SK-N-SH (cell line): Measurements from ENCODE around the gene RFPL4AL1. TPM values are rescaled to one million over a fixed set of nuclear protein-coding genes. Genes with fewer than 3 reads are reported as not detected.

Experiments
- CTCF ChIA-PET: fragments of 300-600, 350-600 bp; formaldehyde crosslinking; extraction: SDS; loops from one replicate; lab custom pipeline; 2021; lab: Yijun Ruan, JAX
- POLR2A ChIA-PET: fragments of 350-600 bp; sonication (Branson Sonifier 250); formaldehyde crosslinking; extraction: SDS; loops from one replicate; lab custom pipeline; 2020; ENCODE audit warnings: antibody characterized with exemption, inconsistent platforms; lab: Yijun Ruan, JAX
- DNase-seq: peaks from one replicate; pipeline ENCODE4 v3.0.0; 2012
- H2AFZ ChIP-seq: fragments of 200-600 bp; sonication (generic); 2 replicates; pipeline ENCODE4 v1.8.1; 2016; ENCODE audit warnings: antibody characterized with exemption, mild to moderate bottlenecking, low read depth
- H3F3A ChIP-seq: fragments of 200-600 bp; sonication (generic); replicated peaks from 2 replicates; pipeline ENCODE3; 2016; ENCODE audit warnings: antibody characterized with exemption, mild to moderate bottlenecking; ENCODE audit not compliant: insufficient read depth
- H3K27ac ChIP-seq, 2 experiments: fragments of 200-500 bp in 1 of 2; fragments of 200-600 bp in 1 of 2; sonication (Bioruptor generic) in 1 of 2; sonication (generic), shearing (Covaris generic) in 1 of 2; 2 replicates each; pipeline versions ENCODE4 v1.5.1 to v1.6.1; 2014 to 2016; ENCODE audit warnings: low read depth in 2 of 2, inconsistent platforms in 1 of 2, low read length in 1 of 2, mild to moderate bottlenecking in 1 of 2, mixed read lengths in 1 of 2
- H3K27me3 ChIP-seq: fragments of 200-600 bp; sonication (generic), shearing (Covaris generic); 2 replicates; pipeline ENCODE4 v1.6.1; 2016; ENCODE audit warnings: mixed run types; ENCODE audit not compliant: insufficient read depth
- H3K36me3 ChIP-seq, 2 experiments: fragments of 200-500 bp in 1 of 2; fragments of 200-600 bp in 1 of 2; sonication (Bioruptor generic) in 1 of 2; sonication (generic) in 1 of 2; replicated peaks in 1 of 2; 2 replicates each; pipeline versions ENCODE3 to v1.5.1; 2014 to 2016; ENCODE audit warnings: low read length in 1 of 2, mild to moderate bottlenecking in 1 of 2; ENCODE audit not compliant: insufficient read depth in 2 of 2, control insufficient read depth in 1 of 2
- H3K4me1 ChIP-seq, 2 experiments: fragments of 200-500 bp in 1 of 2; fragments of 200-600 bp in 1 of 2; sonication (Bioruptor generic) in 1 of 2; sonication (generic), shearing (Covaris generic) in 1 of 2; 2 replicates each; pipeline versions ENCODE4 v1.5.1 to v1.6.1; 2014 to 2016; ENCODE audit warnings: low read depth in 1 of 2, low read length in 1 of 2, mixed run types in 1 of 2; ENCODE audit not compliant: insufficient read depth in 2 of 2, control insufficient read depth in 1 of 2
- H3K4me2 ChIP-seq: fragments of 200-600 bp; sonication (generic), shearing (Covaris generic); 2 replicates; pipeline ENCODE4 v1.6.1; 2017; ENCODE audit warnings: mixed run types
- H3K4me3 ChIP-seq, 2 experiments: fragments of 200-500 bp in 1 of 2; fragments of 200-600 bp in 1 of 2; sonication (Bioruptor generic) in 1 of 2; sonication (generic), shearing (Covaris generic) in 1 of 2; 2 replicates each; pipeline versions ENCODE4 v1.5.1 to v1.8.1; 2014 to 2016; ENCODE audit warnings: low read depth in 2 of 2, inconsistent platforms in 1 of 2, low read length in 1 of 2, mild to moderate bottlenecking in 1 of 2, mixed read lengths in 1 of 2, moderate library complexity in 1 of 2
- H3K79me2 ChIP-seq: fragments of 200-600 bp; sonication (generic); 2 replicates; pipeline ENCODE4 v1.8.1; 2017; ENCODE audit warnings: mild to moderate bottlenecking; ENCODE audit not compliant: insufficient read depth
- H3K9ac ChIP-seq: fragments of 200-600 bp; sonication (generic); 2 replicates; pipeline ENCODE4 v1.6.1; 2017; ENCODE audit warnings: mixed run types
- H3K9me2 ChIP-seq: fragments of 200-600 bp; sonication (generic); 2 replicates; pipeline ENCODE4 v1.6.1; 2017; ENCODE audit warnings: mixed run types
- H3K9me3 ChIP-seq: fragments of 200-600 bp; sonication (generic); 2 replicates; pipeline ENCODE4 v1.6.1; 2017; ENCODE audit warnings: mixed run types, mild to moderate bottlenecking, moderate library complexity
- H4K20me1 ChIP-seq: fragments of 200-600 bp; sonication (generic); 2 replicates; pipeline ENCODE4 v1.6.1; 2017; ENCODE audit warnings: mild to moderate bottlenecking, mixed run types; ENCODE audit not compliant: insufficient read depth
- ELF1 ChIP-seq: IDR thresholded peaks from 2 replicates; pipeline ENCODE4 v1.4.0; 2012
- EZH2phosphoT487 ChIP-seq: fragments of 200-600 bp; sonication (generic); IDR thresholded peaks from 2 replicates; pipeline ENCODE4 v1.6.1; 2017; ENCODE audit warnings: low read depth, mixed run types, mild to moderate bottlenecking, antibody characterized with exemption, moderate library complexity, borderline replicate concordance
- FOSL2 ChIP-seq: IDR thresholded peaks from 2 replicates; pipeline ENCODE4 v1.4.0; 2012; ENCODE audit warnings: low read depth, mild to moderate bottlenecking, moderate library complexity, borderline replicate concordance
- FOXM1 ChIP-seq: IDR thresholded peaks from 2 replicates; pipeline ENCODE4 v1.4.0; 2012; ENCODE audit warnings: low read depth, mild to moderate bottlenecking
- GABPA ChIP-seq: IDR thresholded peaks from 2 replicates; pipeline ENCODE4 v1.4.0; 2012; ENCODE audit warnings: low read depth, mild to moderate bottlenecking
- GATA2 ChIP-seq: sonication (generic); formaldehyde crosslinking; IDR thresholded peaks from 2 replicates; pipeline ENCODE4 v1.5.0; 2020; ENCODE audit warnings: mild to moderate bottlenecking, missing genetic modification reagents
- MEF2A ChIP-seq: IDR thresholded peaks from 2 replicates; pipeline ENCODE4 v1.4.0; 2012; ENCODE audit warnings: low read depth, borderline replicate concordance
- RCOR1 ChIP-seq: fragments of 150-350 bp; IDR thresholded peaks from 2 replicates; pipeline ENCODE4 v1.6.1; 2017; ENCODE audit warnings: antibody characterized with exemption, low read length
- RXRA ChIP-seq: IDR thresholded peaks from 2 replicates; pipeline ENCODE4 v1.4.0; 2012; ENCODE audit warnings: low read depth, mild to moderate bottlenecking, borderline replicate concordance
- TCF12 ChIP-seq: IDR thresholded peaks from 2 replicates; pipeline ENCODE4 v1.4.0; 2012
- WGBS: methylation state at CpG from one replicate; pipeline ENCODE4 v1.1.6; 2017; ENCODE audit warnings: low lambda C conversion rate; 5-methylcytosine and 5-hydroxymethylcytosine counted together
- polyA plus RNA-seq, 3 experiments: library from polyadenylated mRNA; depleted of rRNA; stranded (reverse); fragments of >200 nt; gene quantifications; 2 replicates each; pipeline ENCODE4 v1.2.3, GENCODE V29; 2012
- TF ChIP-seq, protein P1 (sequence below): fragments of 150-350 bp; IDR thresholded peaks from 2 replicates; pipeline ENCODE4 v1.6.1; 2017; ENCODE audit warnings: antibody characterized with exemption, low read length, low read depth, borderline replicate concordance
- TF ChIP-seq, protein P2 (sequence below): fragments of 200-600 bp; sonication (generic); IDR thresholded peaks from 2 replicates; pipeline ENCODE4 v1.6.1; 2017; ENCODE audit warnings: antibody characterized with exemption, mild to moderate bottlenecking, moderate library complexity
- TF ChIP-seq, protein P3 (sequence below): IDR thresholded peaks from 2 replicates; pipeline ENCODE4; 2012
- TF ChIP-seq, protein P4 (sequence below): IDR thresholded peaks from 2 replicates; pipeline ENCODE4 v1.6.1; 2012; ENCODE audit warnings: mild to moderate bottlenecking, low read depth, low read length, moderate library complexity
- TF ChIP-seq, protein P5 (sequence below): IDR thresholded peaks from 2 replicates; pipeline ENCODE4 v1.4.0; 2012; ENCODE audit warnings: low read depth, borderline replicate concordance

Gene RFPL4AL1
- polyA plus RNA-seq, 1 of the 3 experiments (the other 2 are of a cell fraction): not detected

DNA sequence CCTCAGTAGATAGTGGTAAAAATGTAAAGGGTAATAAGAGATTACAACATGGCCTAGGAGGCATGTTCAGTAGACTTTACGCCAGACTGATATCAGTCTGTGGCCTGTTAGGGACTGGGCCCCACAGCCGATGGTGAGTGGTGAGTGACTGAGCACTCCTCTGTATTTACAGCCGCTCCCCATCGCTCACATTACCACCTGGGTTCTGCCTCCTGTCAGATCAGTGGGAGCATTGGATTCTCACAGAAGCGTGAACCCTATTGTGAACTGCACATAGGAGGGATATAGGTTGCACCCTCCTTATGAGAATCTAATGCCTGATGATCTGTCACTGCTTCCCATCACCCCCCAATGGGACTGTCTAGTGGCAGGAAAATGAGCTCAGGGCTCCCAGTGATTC, 45.0 kb downstream of the RFPL4AL1 start:
- no peak for DNase-seq
- Histone ChIP-seq H3F3A (no peaks in the 10 kb centered on the region), H3K27me3 (no peaks in the 10 kb centered on the region; the same call in 1 of the 2 replicates), H3K9ac (no peak overlapping the region), H3K4me3 (no peak overlapping the region), H3K4me2 (no peak overlapping the region), H2AFZ (no peak overlapping the region), H3K36me3 (no peaks in the 10 kb centered on the region), H3K9me3 (no peaks in the 10 kb centered on the region), H3K4me1 (no peaks in the 10 kb centered on the region; a peak in 1 of 4 replicates), H3K9me2 (no peaks in the 10 kb centered on the region), H4K20me1 (no peaks in the 10 kb centered on the region), H3K27ac (no peak overlapping the region), H3K79me2 (no peaks in the 10 kb centered on the region)
- ChIA-PET POLR2A (no interaction called here), CTCF (no interaction called here)
- no peak for TF ChIP-seq GATA2 (CRISPR knock-in tag)
- TF ChIP-seq, protein P1, sequence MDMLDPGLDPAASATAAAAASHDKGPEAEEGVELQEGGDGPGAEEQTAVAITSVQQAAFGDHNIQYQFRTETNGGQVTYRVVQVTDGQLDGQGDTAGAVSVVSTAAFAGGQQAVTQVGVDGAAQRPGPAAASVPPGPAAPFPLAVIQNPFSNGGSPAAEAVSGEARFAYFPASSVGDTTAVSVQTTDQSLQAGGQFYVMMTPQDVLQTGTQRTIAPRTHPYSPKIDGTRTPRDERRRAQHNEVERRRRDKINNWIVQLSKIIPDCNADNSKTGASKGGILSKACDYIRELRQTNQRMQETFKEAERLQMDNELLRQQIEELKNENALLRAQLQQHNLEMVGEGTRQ: no peak
- TF ChIP-seq ELF1: no peak
- no peak for TF ChIP-seq TCF12
- TF ChIP-seq FOXM1: no peak
- TF ChIP-seq, protein P2, sequence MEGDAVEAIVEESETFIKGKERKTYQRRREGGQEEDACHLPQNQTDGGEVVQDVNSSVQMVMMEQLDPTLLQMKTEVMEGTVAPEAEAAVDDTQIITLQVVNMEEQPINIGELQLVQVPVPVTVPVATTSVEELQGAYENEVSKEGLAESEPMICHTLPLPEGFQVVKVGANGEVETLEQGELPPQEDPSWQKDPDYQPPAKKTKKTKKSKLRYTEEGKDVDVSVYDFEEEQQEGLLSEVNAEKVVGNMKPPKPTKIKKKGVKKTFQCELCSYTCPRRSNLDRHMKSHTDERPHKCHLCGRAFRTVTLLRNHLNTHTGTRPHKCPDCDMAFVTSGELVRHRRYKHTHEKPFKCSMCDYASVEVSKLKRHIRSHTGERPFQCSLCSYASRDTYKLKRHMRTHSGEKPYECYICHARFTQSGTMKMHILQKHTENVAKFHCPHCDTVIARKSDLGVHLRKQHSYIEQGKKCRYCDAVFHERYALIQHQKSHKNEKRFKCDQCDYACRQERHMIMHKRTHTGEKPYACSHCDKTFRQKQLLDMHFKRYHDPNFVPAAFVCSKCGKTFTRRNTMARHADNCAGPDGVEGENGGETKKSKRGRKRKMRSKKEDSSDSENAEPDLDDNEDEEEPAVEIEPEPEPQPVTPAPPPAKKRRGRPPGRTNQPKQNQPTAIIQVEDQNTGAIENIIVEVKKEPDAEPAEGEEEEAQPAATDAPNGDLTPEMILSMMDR: no peak
- TF ChIP-seq, protein P3, sequence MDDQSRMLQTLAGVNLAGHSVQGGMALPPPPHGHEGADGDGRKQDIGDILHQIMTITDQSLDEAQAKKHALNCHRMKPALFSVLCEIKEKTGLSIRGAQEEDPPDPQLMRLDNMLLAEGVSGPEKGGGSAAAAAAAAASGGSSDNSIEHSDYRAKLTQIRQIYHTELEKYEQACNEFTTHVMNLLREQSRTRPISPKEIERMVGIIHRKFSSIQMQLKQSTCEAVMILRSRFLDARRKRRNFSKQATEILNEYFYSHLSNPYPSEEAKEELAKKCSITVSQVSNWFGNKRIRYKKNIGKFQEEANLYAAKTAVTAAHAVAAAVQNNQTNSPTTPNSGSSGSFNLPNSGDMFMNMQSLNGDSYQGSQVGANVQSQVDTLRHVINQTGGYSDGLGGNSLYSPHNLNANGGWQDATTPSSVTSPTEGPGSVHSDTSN: no peak
- TF ChIP-seq RXRA: no peak
- WGBS: 0% methylated on average over 5 of the region's 5 CpGs

DNA sequence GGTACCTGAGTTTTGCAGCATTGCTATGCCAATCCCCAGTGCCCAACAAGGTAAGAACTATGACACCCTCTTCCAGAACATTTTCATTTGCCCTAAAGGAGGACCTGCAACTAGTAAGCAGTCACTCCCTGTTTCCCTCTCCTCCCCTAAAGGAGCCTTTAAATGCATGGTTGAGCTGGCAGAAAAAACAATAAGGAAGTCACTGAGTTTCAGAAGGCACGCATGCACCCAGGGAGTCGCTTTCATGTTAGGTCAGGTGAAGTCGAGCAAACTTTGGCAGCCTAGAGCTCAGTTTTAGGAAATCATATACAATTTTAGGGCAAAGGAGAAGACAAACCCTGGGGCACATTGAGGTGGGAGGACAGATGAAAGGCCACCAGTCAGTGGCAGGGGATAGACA, 51.1 kb downstream of the RFPL4AL1 start:
- ChIA-PET POLR2A (no interaction called here), CTCF (interaction anchor here (0.6 to 1.1 kb wide), 3 partner anchors 17 to 873 kb away, joined by 3 to 4 read pairs (median 3); partner anchors contain the start of gene NLRP7)
- H3F3A ChIP-seq: no peaks in the 10 kb centered on the region
- no peak overlapping the region for H3K9ac ChIP-seq
- no peak for DNase-seq
- no peaks in the 10 kb centered on the region for H3K9me2 ChIP-seq
- no peak for TF ChIP-seq EZH2phosphoT487
- TF ChIP-seq MEF2A: no peak
- no peak for TF ChIP-seq FOSL2
- no peak for TF ChIP-seq GABPA
- TF ChIP-seq, protein P4, sequence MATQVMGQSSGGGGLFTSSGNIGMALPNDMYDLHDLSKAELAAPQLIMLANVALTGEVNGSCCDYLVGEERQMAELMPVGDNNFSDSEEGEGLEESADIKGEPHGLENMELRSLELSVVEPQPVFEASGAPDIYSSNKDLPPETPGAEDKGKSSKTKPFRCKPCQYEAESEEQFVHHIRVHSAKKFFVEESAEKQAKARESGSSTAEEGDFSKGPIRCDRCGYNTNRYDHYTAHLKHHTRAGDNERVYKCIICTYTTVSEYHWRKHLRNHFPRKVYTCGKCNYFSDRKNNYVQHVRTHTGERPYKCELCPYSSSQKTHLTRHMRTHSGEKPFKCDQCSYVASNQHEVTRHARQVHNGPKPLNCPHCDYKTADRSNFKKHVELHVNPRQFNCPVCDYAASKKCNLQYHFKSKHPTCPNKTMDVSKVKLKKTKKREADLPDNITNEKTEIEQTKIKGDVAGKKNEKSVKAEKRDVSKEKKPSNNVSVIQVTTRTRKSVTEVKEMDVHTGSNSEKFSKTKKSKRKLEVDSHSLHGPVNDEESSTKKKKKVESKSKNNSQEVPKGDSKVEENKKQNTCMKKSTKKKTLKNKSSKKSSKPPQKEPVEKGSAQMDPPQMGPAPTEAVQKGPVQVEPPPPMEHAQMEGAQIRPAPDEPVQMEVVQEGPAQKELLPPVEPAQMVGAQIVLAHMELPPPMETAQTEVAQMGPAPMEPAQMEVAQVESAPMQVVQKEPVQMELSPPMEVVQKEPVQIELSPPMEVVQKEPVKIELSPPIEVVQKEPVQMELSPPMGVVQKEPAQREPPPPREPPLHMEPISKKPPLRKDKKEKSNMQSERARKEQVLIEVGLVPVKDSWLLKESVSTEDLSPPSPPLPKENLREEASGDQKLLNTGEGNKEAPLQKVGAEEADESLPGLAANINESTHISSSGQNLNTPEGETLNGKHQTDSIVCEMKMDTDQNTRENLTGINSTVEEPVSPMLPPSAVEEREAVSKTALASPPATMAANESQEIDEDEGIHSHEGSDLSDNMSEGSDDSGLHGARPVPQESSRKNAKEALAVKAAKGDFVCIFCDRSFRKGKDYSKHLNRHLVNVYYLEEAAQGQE: no peak
- TF ChIP-seq, protein P5, sequence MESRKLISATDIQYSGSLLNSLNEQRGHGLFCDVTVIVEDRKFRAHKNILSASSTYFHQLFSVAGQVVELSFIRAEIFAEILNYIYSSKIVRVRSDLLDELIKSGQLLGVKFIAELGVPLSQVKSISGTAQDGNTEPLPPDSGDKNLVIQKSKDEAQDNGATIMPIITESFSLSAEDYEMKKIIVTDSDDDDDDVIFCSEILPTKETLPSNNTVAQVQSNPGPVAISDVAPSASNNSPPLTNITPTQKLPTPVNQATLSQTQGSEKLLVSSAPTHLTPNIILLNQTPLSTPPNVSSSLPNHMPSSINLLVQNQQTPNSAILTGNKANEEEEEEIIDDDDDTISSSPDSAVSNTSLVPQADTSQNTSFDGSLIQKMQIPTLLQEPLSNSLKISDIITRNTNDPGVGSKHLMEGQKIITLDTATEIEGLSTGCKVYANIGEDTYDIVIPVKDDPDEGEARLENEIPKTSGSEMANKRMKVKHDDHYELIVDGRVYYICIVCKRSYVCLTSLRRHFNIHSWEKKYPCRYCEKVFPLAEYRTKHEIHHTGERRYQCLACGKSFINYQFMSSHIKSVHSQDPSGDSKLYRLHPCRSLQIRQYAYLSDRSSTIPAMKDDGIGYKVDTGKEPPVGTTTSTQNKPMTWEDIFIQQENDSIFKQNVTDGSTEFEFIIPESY: no peak
- no peak for TF ChIP-seq RCOR1
- no peak for TF ChIP-seq RXRA
- TF ChIP-seq ELF1: no peak
- H2AFZ ChIP-seq: no peak overlapping the region
- H3K27me3 ChIP-seq: peaks cover 6% of the 10 kb centered on the region; the same call in 1 of the 2 replicates
- no peaks in the 10 kb centered on the region for H3K4me1 ChIP-seq
- H4K20me1 ChIP-seq: no peaks in the 10 kb centered on the region
- H3K79me2 ChIP-seq: no peaks in the 10 kb centered on the region
- no peaks in the 10 kb centered on the region for H3K36me3 ChIP-seq
- no peak overlapping the region for H3K27ac ChIP-seq
- H3K9me3 ChIP-seq: no peaks in the 10 kb centered on the region
- no peak overlapping the region for H3K4me2 ChIP-seq
- WGBS: 2% methylated on average over 3 of the region's 3 CpGs
- H3K4me3 ChIP-seq: no peak overlapping the region
